Measurements from ENCODE around the gene VPS37C.

DNA sequence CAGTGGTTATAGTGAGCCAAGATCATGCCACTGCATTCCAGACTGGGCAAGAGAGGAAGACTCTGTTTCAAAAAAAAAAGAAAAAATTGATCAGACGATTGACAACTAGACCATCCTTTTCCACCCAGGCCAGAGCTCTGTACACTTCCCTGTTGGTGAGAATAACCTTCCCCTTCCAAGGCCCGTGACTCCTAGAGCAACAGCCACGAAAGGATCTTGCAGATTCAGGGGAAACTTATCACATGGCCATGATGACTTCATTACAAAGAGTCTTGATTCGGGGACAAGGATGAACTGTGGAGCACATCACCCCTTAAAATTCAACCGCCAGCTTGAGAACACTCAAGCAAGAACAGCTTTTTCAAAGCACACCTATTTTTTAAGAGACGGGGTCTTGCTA, 48.7 kb downstream of the VPS37C start:
- TF ChIP-seq POLR2A (IDR thresholded peaks at IDR 0.05) (no peak), EP300 (IDR thresholded peaks at IDR 0.05) (no peak), POLR2AphosphoS5 (IDR thresholded peaks at IDR 0.05) (peak in 1 of 2 donors; percentile 8)
- TF ChIP-seq, protein P1, sequence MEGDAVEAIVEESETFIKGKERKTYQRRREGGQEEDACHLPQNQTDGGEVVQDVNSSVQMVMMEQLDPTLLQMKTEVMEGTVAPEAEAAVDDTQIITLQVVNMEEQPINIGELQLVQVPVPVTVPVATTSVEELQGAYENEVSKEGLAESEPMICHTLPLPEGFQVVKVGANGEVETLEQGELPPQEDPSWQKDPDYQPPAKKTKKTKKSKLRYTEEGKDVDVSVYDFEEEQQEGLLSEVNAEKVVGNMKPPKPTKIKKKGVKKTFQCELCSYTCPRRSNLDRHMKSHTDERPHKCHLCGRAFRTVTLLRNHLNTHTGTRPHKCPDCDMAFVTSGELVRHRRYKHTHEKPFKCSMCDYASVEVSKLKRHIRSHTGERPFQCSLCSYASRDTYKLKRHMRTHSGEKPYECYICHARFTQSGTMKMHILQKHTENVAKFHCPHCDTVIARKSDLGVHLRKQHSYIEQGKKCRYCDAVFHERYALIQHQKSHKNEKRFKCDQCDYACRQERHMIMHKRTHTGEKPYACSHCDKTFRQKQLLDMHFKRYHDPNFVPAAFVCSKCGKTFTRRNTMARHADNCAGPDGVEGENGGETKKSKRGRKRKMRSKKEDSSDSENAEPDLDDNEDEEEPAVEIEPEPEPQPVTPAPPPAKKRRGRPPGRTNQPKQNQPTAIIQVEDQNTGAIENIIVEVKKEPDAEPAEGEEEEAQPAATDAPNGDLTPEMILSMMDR (IDR thresholded peaks at IDR 0.05) = no peak

Data from upper lobe of left lung (tissue), 4 donors.